ENCODE results near the gene SUFU.
"Not testable (repeated sequence)": the region's sequence is repeated elsewhere in the genome, so short reads cannot be mapped to it uniquely, and the experiment has no call there.

The SUFU gene

DNA sequence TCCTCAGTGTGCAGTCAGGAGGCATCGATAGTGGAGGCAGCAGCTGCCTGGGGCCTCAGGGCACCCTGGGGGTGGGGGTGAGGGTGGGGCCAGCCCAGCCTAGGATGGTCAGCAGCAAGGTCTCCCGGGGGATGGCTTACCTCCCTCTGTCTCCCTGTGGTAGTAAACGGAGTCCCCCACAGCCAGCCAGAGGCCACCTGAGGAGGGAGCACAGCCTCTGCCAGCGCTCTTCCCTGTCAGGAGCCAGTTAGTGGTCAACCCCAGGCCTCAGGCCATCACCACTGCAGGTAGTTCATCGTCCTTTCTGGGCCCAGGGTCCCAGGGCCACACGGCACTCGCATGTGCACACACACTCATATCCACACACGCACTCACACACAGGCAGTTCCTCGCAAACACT lies 23.4 kb upstream of the SUFU start:
- no peak for DNase-seq (ENCODE audit: low spot score)

DNA sequence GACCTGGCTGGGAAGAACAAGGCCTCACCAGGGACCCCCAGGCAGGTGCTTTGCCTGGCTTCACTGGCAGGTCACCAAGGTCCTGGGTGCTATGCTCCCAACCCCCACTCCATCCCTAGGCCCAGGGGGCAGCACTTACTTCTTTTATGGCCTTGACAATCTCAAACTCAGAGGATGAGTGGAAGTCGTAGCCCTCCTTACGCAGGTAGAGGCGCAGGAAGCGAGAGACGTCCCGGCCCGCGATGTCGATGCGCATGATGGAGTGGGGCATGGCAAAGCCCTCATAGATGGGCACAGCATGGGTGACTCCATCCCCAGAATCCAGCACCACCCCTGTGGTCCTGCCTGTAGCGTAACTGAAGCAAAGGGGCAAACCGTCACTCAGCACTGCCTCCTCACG lies 19.8 kb upstream of the SUFU start:
- DNase-seq (ENCODE audit: low spot score), result peak; percentile 3

DNA sequence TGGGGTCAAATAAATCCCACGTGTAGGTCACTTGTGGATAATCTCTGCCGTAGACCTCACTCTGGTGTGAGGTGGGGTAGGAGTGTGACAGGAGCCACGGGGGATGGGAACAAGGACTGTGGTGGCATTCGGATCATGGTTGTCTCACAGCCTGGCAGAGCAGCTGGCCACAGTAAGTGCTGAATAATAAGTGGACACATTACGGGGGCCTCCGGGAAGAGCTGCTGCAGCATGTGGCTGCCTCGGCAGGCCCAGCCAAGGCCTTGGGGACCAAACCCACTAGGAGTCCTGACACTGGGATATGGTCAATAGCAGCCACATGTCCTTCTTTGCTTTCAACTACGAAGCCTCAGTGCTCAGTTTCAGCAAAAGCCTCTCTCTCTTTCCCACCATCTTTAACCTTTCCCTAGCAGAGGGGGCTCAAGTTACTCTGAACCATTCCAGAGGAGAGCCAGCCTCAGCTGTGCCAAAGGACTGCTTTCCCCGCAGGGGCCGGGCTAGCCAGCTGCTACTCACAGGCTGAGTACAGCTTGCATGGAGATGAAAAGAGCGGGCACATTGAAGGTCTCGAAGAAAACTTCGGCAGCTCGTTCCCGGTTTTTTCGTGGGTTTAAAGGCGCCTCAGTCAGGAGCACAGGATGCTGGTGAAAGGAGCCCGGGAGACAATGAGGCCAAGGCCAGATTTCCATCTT lies 18.5 kb upstream of the SUFU start:
- peak; percentile 7 for DNase-seq (ENCODE audit: low spot score)

DNA sequence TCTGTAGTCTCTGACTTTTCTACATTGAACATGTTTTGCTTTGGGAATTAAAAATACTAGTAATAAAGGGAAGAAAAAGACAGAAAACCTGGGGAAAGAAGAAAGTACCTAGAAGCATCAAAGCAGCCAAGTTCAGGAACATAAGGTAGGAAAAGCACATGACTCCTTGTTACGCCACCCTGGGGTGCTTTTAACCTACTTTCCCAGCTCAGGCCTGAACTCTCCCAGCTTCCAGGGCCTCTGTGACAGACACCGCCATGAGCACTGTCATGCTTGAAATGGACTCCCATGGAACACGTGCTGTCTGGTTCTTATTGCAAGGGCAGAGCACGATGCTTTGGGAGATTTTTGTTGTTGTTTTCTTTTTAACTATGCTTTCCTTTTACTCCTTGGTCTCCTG lies 12.6 kb upstream of the SUFU start:
- DNase-seq (ENCODE audit: low spot score), result no peak

DNA sequence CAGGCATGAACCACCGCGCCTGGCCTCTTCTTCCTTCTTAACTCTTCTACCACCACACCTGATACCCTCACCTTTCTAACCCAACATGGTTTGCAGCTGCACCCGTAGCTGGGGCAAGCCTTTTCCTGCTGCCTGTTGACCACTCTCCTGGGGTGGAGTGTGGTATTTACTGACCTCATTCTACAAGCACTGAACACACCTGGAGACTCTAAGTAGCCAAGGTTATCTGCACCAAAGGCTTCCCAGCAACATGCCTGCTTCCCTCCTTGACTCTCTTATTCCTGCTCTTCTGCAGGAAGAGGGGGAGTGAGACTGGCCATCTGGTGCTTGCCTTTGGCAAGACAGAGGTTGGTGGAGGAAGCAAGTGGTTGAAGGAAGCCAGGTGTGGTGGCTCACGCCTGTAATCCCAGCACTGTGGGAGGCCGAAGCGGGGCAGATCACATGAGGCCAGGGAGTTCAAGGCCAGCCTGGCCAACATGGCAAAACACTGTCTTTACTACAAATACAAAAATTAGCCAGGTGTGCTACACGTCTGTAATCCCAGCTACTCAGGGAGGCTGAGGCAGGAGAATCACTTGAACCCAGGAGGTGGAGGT lies 11.3 kb upstream of the SUFU start:
- no peak for DNase-seq (ENCODE audit: low spot score)

DNA sequence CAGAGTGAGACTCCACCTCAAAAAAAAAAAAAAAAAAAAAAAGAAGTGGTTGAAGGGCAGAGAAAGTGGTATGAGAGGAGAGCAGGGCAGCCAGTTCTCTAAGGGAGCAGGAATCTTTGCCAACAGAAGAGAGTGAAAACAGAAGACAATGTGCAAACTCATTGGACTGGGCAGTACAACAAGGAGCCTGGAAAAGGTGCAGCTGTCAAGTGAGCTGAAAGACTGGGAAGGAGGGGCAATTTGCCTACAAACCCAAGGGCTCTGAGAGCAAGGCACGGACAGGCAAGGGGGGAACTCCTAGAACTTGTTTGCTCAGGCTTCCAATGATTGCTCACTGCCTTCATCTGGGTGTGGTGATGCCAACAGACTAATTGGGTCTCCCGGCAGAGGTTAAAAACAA lies 10.8 kb upstream of the SUFU start:
- DNase-seq (ENCODE audit: low spot score), result no peak

DNA sequence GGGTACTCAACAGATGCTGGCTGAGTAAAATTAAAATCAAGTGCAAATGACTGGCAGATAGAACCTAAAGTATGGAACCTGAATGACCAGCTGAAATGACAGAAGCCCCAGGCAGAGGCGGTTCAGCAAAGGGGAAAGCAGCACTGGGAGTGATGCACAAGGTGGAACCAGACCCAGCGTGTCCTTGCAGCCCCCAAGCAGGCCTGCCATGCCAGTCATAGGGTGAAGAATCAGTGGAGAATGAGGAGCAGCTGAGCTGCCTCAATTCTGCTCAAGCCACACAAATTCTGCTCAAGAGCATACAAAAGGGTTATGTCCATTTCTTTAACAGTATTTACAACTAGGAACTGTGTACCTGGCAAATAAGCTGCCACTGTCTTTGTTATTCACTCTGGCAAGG lies 10.0 kb upstream of the SUFU start:
- no peak for DNase-seq (ENCODE audit: low spot score)

DNA sequence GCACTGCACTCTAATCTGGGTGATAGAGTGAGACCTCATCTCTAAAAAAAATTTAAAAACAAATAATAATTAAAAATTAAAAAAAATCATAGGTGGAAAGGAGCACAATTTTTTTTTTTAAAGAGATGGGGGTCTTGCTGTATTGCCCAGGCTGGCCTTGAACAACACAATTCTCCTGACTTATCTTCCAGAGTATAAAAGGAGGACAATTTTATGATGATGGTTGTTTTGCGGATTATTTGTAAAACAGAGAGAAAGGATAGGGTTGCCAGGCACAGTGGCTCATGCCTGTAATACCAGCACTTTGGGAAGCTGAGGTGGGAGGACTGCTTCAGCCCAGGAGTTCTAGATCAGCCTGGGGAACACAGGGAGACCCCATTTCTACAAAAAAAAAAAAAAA lies 6.2 kb upstream of the SUFU start:
- no peak for DNase-seq (ENCODE audit: low spot score)

DNA sequence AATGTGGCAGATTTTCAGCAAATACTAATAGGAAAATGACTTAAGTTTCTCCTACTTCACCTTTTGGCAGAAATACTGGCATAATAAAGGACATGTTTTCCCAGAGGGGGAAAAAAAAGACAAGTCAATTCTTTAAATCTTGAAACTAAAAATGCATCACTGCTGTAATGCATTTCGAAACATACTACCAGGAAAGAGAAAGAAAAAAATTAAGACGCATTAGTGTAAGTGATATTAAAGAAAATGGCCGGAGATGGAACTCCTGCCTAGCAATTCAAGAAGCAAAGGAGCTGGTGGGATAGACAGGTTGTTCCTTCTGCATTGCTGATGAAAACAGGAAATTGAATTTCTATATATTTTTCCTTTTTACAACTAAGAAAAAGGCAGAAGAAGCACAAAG lies 4.4 kb upstream of the SUFU start:
- DNase-seq (ENCODE audit: low spot score), result no peak

DNA sequence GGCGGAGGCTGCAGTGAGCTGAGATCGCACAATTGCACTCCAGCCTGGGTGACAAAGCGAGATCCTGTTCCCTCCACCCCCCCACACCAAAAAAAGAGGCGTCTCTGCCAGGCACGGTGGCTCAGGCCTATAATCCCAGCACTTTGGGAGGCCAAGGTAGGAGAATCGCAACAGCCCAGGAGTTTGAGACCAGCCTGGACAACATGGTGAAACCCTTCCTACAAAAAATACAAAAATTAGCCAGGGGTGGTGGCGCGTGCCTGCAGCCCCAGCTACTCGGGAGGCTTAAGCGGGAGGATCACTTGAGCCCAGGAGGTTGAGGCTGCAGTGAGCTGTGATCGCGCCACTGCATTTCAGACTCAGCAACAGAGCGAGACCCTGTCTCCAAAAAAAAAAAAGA lies 3.1 kb upstream of the SUFU start:
- DNase-seq (ENCODE audit: low spot score), result not testable (repeated sequence)

DNA sequence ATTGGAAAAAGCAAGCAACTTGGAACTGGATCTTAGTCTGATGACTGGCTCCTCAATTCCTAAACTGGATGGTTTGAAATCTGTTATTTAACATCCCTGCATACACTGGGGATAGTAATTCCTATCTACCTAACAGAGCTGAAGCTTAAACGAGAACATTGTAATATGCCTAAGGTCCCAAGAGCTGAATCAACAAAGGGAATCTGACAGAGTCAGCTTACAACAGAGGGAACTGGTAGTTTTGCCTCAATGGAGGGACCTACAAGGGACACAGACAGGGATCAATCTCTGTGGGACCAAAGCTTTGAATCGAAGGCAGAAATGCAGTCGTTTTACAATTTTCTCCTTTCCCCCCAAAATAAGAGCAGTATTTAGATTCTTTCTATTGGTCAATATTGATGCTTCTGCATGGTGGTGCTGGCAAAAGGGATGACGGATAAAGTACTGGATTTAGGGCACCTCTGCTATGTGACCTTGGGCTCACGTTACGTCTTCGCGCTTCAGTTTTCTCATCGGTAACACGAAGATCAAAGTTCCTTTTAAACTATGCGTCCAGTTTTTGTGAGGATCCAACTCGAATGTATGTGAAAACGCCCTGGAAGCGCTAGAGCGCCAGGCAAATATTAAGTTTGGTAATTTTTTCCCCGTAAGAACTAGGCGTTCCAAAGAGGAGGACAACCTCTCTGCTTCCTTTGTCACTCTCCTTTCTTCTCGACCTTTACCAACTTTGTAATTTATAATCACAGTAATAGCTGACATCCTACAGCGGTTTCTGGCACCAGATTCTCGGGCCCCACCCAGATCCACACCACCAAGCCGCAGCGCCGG lies 2.4 kb upstream of the SUFU start:
- DNase-seq (ENCODE audit: low spot score), result no peak

DNA sequence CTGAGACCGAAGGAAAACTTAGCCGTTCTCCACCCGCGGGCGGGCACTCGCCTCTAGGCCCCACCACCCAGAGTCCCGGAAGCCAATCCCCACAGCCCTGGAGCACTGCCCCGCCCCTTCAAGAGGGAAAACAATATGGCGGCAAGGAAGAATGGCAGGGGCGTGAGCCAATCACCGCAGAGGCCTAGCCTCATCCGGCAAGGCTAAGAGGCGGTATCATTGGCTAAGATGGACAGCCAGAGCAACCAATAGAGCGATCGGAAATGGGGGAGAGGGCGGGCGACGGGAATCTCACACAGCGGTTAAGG lies 1.8 kb upstream of the SUFU start:
- peak; percentile 98 for DNase-seq (ENCODE audit: low spot score)

DNA sequence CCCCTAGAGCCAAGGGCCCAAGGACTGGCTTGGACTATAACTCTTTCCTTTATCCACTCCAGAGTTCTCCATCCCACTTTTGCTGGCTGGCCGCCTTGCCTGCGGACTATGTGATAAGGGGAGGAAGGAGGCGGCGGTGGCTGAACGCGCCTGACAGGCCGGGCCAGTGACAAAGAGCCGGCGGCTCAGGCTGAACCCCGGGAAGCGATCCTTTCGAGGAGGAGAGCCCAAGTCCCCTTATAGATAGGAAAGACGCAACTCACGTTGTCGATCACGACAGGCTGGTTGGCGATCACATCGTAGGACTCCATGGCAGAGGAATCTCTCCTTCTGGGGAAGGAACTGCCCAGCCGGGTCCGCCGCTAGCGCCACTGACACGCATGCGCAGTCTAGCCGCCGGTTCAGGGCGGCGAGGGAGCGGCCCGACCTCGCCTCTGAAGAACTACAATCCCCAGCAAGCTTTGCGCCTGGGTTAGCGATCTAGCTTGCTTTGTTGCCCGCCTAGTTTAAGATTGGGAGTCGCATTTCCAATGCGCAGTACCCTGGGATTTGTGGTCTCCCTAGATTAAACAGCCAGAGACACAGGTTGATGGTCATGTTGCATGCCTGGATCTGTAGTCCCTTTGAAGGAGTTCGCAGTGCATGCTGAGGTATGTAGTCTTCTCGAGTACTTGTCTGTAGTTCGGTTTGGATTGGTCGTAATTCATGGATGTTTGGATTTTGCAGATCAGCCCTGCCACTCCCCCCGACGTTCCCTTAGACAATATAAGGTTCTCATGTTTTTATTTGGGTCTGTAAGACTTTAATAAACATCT lies 1.2 kb upstream of the SUFU start, which contains the start of gene ACTR1A:
Gene ACTR1A (minus strand): TSS at position 376 of the 815 bp plus-strand sequence. CDS start 65 bp downstream, at position 311.
- peak; percentile 93 for DNase-seq (ENCODE audit: low spot score)

DNA sequence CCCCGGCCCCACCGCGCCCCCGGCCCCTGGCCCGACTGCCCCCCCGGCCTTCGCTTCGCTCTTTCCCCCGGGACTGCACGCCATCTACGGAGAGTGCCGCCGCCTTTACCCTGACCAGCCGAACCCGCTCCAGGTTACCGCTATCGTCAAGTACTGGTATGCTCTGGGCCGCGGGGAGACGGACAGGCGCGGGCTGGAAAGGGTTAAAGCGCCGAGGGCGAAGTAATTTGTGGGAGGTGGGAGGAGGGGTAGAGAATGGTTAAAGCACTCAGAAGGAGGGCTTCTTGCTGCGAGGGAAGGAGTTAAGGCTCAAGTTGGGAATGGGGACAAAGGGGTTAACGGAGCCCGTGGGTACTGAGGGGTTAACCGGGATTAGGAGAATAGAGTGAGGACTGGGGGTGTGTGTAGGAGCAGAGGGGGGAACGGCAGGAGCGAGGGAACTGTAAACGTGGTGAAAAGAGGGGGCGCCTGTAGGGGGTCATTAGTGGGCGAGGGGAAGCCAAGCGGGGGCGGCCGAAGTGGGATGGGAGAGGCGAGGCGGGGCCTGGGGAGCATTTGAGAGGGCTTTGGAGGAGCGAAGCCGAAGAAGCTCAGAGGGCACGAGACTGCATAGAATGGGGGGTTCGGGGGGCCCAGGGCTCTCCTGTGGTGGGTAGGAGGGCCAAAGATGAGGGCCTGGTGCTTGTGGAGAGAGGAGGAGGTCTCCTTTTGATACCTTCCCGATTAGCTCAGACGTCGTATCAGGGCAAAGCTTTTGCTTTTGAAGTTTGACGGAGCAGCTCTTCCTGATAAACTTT lies 605 bp downstream of the SUFU start:
- DNase-seq (ENCODE audit: low spot score), result no peak

DNA sequence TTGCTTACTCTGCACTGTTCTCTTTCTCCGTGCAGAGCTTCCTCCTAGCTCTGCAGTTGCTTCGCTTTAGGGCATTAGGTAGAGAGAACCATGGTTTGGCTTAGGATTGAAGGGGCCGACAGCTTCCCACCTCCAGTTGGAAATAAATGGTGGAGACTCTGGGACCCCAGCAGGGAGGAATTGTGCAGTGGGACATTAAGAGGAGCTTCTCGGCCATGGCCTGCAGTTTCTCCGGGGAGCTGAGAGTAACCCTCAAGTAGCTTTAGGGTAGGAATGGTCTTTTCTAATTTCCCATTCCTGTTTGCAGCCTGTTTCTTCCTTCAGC lies 1.2 kb downstream of the SUFU start:
- DNase-seq (ENCODE audit: low spot score), result no peak

DNA sequence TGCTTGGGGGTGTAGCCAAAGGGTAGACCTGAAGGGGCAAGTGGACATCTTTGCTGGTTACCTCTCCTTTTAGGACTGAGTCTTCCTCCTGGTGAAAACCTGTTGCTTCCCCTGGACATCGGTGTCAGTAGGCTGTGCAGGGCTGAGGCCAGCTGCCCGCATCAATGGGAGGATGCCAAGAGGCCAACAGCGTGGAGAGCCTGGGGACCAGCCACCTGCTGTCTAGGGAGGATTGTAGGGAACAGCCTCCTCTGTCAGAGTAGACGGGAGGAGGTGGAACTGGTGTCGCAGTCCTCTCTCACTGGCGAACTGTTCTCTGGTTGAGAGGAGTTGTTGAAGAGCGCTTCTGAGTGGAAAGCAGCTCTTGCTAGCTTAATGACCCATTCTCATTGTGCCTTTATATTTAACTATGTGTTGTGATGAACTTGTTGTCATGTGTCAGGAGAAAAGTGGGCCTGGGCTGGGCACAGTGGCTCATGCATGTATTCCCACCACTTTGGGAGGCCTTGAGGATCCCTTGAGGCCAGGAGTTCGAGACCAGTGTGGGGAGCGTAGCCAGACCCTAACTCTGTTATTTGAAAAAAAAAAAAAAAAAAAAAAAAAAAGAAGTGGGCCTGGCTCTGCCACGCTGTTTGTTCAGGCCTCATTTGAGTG lies 1.8 kb downstream of the SUFU start:
- DNase-seq (ENCODE audit: low spot score), result no peak

DNA sequence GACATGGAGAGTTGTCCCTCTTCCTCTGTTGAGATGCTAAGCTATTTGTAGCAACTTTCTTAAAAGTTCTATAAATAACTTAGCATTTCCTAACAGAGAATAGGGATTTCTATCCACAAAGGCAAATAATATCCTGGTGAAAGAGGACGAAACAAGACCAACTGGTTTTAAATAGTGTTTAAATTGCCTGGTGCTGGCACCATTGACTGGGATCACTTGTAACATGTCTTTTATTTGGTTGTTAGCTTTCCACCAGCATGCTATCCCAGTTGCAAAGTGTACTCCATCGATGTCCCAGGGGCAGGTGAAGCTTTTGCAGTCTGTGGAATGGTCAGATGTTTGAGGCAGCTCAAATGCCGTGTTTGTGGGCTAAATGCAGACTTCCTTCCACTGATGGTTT lies 3.7 kb downstream of the SUFU start:
- no peak for DNase-seq (ENCODE audit: low spot score)

DNA sequence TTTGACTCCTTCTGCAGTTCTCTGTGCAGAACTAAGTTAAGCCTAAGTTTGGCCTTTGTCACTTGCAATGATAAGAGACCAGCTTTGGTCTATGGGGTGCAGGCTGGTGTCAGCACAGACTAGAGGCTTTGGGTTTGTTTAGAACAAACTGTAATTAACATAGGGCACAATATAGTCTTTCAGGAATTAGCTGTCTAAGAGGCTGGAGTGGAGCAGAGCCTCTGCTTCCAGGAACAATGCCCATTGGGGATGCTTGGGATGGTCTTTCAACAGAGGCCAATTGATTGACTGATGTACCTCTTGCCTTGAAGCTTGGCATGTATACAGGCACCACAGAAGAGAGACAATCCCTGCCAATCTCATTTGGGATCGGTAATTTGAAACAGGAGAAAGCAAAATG lies 4.7 kb downstream of the SUFU start:
- no peak for DNase-seq (ENCODE audit: low spot score)

DNA sequence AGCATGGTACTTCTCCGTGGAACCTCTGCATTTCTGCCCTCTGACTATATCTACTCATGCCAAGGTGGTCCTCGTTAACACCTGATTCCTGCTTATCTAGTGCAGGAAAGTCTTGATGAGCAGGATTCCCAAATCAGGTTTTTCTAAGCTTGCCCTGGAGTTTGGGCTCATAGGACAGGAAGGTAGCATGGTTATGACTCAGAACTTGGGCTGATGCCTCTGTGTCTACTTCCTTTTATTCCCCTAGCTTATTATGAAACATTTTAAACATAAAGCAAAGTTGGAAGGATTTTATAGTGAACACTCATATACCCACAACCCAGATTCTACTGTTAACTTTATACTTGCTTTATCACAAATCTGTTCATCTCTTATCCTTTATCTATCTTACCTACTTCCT lies 5.6 kb downstream of the SUFU start:
- peak; percentile 56 for DNase-seq (ENCODE audit: low spot score)

DNA sequence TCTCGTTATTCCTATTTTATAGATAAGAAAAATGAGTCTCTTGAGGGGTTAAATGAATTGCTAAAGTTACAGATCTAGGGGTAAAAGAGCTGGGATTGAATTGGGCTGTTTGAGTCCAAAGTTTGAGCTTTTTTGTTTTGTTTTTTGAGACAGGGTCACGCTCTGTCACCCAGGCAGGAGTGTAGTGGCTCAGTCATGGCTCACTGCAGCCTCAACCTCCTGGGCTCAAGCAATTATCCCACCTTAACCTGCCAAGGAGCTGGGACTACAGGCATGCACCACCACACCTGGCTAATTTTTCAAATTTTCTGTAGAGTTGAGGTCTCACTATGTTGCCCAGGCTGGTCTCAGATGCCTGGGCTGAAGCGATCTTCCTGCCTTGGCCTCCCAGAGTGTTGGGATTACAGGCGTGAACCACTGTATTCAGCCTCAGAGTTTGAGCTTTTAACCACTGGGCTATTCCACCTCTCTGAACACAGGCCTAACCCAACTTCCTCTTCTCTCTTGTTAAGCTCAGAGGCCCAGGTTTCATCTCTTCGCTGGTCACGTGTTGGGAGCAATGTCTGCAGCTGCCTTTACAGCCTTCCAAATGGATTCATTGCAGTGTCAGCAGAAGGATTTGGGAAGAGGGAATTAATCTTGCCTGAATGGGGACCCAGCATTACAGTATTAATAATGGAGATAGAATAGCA lies 8.0 kb downstream of the SUFU start:
- DNase-seq (ENCODE audit: low spot score), result no peak

All from AG20443 (cell line).